WTC11 (cell line): ENCODE data around the gene RPS6KA5.

ENCODE experiments used
- CREB1 ChIP-seq: sonication (generic); formaldehyde crosslinking; IDR thresholded peaks from 2 replicates; pipeline ENCODE4 v1.8.0; 2023; ENCODE audit warnings: mild to moderate bottlenecking, missing genetic modification reagents
- CTCF ChIP-seq: fragments of 200-600 bp; IDR thresholded peaks from 2 replicates; pipeline ENCODE4 v1.8.0; 2022; ENCODE audit warnings: antibody characterized with exemption
- GABPB1 ChIP-seq: sonication (generic); formaldehyde crosslinking; IDR thresholded peaks from 2 replicates; pipeline ENCODE4 v1.8.1; 2023; ENCODE audit warnings: mild to moderate bottlenecking, missing genetic modification reagents
- NFYB ChIP-seq: sonication (generic); formaldehyde crosslinking; conservative IDR thresholded peaks from 2 replicates; pipeline ENCODE4 v1.8.0; 2022; ENCODE audit warnings: low read depth, missing genetic modification reagents
- NR3C1 ChIP-seq: sonication (generic); formaldehyde crosslinking; conservative IDR thresholded peaks from 2 replicates; pipeline ENCODE4 v1.8.1; 2023; ENCODE audit warnings: low read depth, mild to moderate bottlenecking, missing genetic modification reagents
- PRDM15 ChIP-seq: sonication (generic); formaldehyde crosslinking; IDR thresholded peaks from 2 replicates; pipeline ENCODE4 v1.8.0; 2022; ENCODE audit warnings: missing genetic modification reagents
- PREB ChIP-seq: sonication (generic); formaldehyde crosslinking; IDR thresholded peaks from 2 replicates; pipeline ENCODE4 v1.8.1; 2022; ENCODE audit warnings: mild to moderate bottlenecking, missing genetic modification reagents, moderate library complexity, borderline replicate concordance
- ZBTB21 ChIP-seq: sonication (generic); formaldehyde crosslinking; IDR thresholded peaks from 2 replicates; pipeline ENCODE4 v1.8.1; 2023; ENCODE audit warnings: mild to moderate bottlenecking, missing genetic modification reagents, borderline replicate concordance
- ZMAT4 ChIP-seq: fragments of 250-450 bp; sonication (Bioruptor Pico); IDR thresholded peaks from 2 replicates; pipeline ENCODE4 v1.9.0; 2021; ENCODE audit warnings: mild to moderate bottlenecking
- ZNF219 ChIP-seq: sonication (generic); formaldehyde crosslinking; IDR thresholded peaks from 2 replicates; pipeline ENCODE4 v1.8.0; 2023; ENCODE audit warnings: missing genetic modification reagents, mild to moderate bottlenecking, borderline replicate concordance

GRCh38 chr14:90814806-90815571, 245.5 kb downstream of the RPS6KA5 start:
- no peak for TF ChIP-seq CTCF
- TF ChIP-seq GABPB1 (CRISPR knock-in tag): no peak
- TF ChIP-seq CREB1: no peak
- TF ChIP-seq PREB (CRISPR knock-in tag): no peak
- TF ChIP-seq NR3C1: no peak
- TF ChIP-seq ZNF219: no peak
- no peak for TF ChIP-seq ZMAT4 (CRISPR knock-in tag)
- no peak for TF ChIP-seq PRDM15 (CRISPR knock-in tag)
- no peak for TF ChIP-seq ZBTB21 (CRISPR knock-in tag)
- TF ChIP-seq NFYB (CRISPR knock-in tag): no peak
